Measurements from ENCODE around the gene ATP5PF. TPM values are rescaled to one million over a fixed set of nuclear protein-coding genes. Genes with fewer than 3 reads are reported as not detected.
"Not testable (repeated sequence)": the region's sequence is repeated elsewhere in the genome, so short reads cannot be mapped to it uniquely, and the experiment has no call there.

The ATP5PF gene
- total RNA-seq (2014; rRNA removed), result 106 and 114 TPM in 2 replicates
- 266 TPM for polyA plus RNA-seq (2012)

GRCh38 chr21:25734904-25735645 is at the start of gene ATP5PF, which contains the start of gene GABPA:
ATP5PF (minus strand) TSS chr21:25734904; CDS start chr21:25729794, 5,110 bp downstream.
GABPA (plus strand) TSS chr21:25734972; CDS start chr21:25741599, 6,627 bp downstream.
- DNase-seq (ENCODE audit: low read depth), result peak; percentile 99

GRCh38 chr21:25778126-25778875 is 43.6 kb upstream of the ATP5PF start:
- not testable (repeated sequence) for DNase-seq (ENCODE audit: low read depth)

- no peak for DNase-seq (ENCODE audit: low read depth)
Observed at GRCh38 chr21:25776440-25776839, 41.7 kb upstream of the ATP5PF start.

GRCh38 chr21:25772686-25773085 is 38.0 kb upstream of the ATP5PF start:
- no peak for DNase-seq (ENCODE audit: low read depth)

GRCh38 chr21:25767921-25768320 is 33.2 kb upstream of the ATP5PF start:
- no peak for DNase-seq (ENCODE audit: low read depth)

GRCh38 chr21:25764065-25764464 is 29.4 kb upstream of the ATP5PF start:
- no peak for DNase-seq (ENCODE audit: low read depth)

- no peak for DNase-seq (ENCODE audit: low read depth)
Observed at GRCh38 chr21:25760677-25761076, 26.0 kb upstream of the ATP5PF start.

- DNase-seq (ENCODE audit: low read depth), result no peak
Observed at GRCh38 chr21:25760061-25760460, 25.4 kb upstream of the ATP5PF start.

- peak; percentile 3 for DNase-seq (ENCODE audit: low read depth)
Observed at GRCh38 chr21:25759573-25759972, 24.9 kb upstream of the ATP5PF start.

- DNase-seq (ENCODE audit: low read depth), result no peak
Observed at GRCh38 chr21:25757531-25757930, 22.8 kb upstream of the ATP5PF start.

GRCh38 chr21:25756190-25756932 is 21.7 kb upstream of the ATP5PF start:
- DNase-seq (ENCODE audit: low read depth), result no peak

- no peak for DNase-seq (ENCODE audit: low read depth)
Observed at GRCh38 chr21:25752416-25752815, 17.7 kb upstream of the ATP5PF start.

GRCh38 chr21:25750085-25750484 is 15.4 kb upstream of the ATP5PF start:
- peak; percentile 70 for DNase-seq (ENCODE audit: low read depth)

GRCh38 chr21:25744854-25745253 is 10.2 kb upstream of the ATP5PF start:
- no peak for DNase-seq (ENCODE audit: low read depth)

GRCh38 chr21:25742900-25743299 is 8.2 kb upstream of the ATP5PF start:
- DNase-seq (ENCODE audit: low read depth), result no peak

- no peak for DNase-seq (ENCODE audit: low read depth)
Observed at GRCh38 chr21:25737421-25737820, 2.7 kb upstream of the ATP5PF start.

- DNase-seq (ENCODE audit: low read depth), result peak; percentile 86
Observed at GRCh38 chr21:25735646-25736597, 1.2 kb upstream of the ATP5PF start.

GRCh38 chr21:25734654-25734903 is 125 bp downstream of the ATP5PF start:
- DNase-seq (ENCODE audit: low read depth), result no peak

GRCh38 chr21:25733859-25734653 is 648 bp downstream of the ATP5PF start:
- peak; percentile 44 for DNase-seq (ENCODE audit: low read depth)

GRCh38 chr21:25732091-25732760 is 2.5 kb downstream of the ATP5PF start:
- DNase-seq (ENCODE audit: low read depth), result no peak
